ENCODE data around the gene SCMH1.

DNA sequence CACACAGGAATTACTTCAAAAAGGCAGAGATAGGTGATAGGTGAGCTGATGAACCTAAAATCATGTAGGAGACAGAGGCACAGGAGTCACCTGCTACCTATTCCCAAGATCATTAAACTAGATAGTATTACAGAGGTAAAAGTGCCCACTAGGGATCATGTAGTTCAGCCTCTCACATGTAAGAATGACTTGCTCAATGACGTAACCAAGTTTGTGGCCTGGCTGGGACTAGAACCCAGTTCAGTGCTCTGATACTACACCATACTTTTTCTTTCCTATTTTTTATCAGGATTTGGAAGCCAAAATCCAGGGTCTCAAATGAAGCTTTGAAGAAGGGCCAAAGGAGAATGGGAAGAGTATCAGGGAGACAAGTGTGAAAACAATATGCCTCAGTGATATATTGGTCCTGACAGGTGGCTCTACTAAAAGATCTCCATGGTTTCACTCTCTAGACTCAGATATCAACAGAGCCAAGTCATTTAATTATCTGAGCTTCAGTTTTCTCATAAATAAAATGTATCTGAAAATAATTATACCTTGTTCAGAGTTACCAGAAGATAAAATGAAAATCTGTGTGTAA lies 133.3 kb downstream of the SCMH1 start:
- TF ChIP-seq, protein P1, sequence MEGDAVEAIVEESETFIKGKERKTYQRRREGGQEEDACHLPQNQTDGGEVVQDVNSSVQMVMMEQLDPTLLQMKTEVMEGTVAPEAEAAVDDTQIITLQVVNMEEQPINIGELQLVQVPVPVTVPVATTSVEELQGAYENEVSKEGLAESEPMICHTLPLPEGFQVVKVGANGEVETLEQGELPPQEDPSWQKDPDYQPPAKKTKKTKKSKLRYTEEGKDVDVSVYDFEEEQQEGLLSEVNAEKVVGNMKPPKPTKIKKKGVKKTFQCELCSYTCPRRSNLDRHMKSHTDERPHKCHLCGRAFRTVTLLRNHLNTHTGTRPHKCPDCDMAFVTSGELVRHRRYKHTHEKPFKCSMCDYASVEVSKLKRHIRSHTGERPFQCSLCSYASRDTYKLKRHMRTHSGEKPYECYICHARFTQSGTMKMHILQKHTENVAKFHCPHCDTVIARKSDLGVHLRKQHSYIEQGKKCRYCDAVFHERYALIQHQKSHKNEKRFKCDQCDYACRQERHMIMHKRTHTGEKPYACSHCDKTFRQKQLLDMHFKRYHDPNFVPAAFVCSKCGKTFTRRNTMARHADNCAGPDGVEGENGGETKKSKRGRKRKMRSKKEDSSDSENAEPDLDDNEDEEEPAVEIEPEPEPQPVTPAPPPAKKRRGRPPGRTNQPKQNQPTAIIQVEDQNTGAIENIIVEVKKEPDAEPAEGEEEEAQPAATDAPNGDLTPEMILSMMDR (IDR thresholded peaks at IDR 0.05), result no peak
- TF ChIP-seq POLR2A (IDR thresholded peaks at IDR 0.05), result no peak

Data from tibial nerve (tissue), 3 donors.